DLD1 (cell line): ENCODE measurements around the gene B3GNT9.

ENCODE experiments used
- in situ Hi-C: cut with HindIII; loops from 2 replicates; pipeline ENCODE4 v1.10.0; 2017; ENCODE audit warnings: low sequenced_read_pairs

The B3GNT9 gene

DNA sequence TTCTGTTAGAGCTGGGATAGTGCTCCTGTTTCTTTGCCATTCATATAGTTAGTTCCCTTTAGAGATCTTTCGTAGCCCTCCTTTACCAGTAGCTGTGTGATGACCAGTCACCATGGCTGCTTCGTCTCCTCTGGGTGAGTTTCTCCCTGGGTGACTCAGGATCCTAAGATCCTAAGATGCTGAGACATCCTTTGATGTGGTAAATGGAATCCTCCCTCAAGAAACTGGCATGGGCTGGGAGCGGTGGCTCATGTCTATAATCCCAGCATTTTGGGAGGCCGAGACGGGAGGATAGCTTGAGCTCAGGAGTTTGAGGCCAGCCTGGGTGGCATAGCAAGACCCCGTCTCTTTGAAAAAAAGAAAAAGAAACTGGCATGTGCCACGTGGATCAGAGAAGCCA, 35.2 kb downstream of the B3GNT9 start:
- in situ Hi-C loops: no loop called here

DNA sequence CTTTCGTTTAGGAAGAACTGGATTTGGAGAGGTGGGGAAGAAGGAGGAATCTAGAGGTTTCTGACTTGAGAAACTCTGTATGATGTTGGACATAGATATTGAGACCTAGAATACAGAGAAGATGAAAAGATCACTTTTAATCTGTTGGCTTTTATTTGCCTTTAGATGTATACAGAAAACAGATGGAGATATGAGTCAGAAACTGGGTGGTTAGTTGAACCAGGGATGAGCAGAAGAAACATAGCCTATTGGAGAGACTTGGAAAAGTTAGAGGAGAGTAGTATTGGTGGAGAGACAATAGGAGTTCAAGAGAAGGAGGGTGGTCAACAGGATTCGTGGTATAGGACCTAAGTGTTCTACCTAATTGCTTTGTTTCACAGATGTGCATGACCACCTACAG, 36.0 kb downstream of the B3GNT9 start:
- in situ Hi-C loops: no loop called here

DNA sequence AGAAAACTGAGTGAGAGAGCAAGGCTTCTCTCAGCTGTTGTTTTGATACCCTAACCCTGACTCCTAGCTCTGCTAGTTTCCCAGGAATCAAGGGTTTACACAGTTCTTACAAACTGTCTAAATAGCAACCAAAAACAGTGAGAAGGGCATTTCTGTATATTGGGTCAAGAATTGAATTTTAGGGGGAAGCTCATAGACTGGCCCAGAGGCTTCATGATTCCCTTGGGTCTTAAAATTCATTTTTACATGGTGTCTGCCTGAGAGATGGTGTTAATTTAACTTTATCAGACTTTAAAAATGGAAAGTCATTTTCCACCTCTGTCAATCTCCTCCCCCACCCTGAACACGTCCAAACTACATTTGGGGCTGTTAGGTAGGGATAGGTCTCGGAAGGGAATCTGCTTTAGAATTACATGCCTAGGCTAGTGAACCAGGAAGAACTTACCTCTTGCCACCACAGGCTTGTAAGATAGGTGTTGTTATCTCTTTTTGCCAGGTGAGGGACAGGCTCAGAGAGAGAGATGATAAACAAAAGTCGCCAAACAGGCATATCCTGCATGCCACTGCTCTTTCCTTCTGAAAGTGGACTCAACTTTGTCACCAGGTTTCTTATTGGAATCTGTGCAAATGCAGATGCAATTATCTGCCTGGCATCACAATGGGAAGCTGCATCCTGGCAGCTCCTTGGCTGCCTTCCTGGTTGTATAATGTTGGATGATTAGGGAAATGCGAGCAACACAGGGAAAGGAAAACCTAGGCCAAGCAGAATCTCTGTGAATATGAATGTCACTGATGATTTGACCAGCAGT, 38.0 kb downstream of the B3GNT9 start:
- in situ Hi-C loops: no loop called here

DNA sequence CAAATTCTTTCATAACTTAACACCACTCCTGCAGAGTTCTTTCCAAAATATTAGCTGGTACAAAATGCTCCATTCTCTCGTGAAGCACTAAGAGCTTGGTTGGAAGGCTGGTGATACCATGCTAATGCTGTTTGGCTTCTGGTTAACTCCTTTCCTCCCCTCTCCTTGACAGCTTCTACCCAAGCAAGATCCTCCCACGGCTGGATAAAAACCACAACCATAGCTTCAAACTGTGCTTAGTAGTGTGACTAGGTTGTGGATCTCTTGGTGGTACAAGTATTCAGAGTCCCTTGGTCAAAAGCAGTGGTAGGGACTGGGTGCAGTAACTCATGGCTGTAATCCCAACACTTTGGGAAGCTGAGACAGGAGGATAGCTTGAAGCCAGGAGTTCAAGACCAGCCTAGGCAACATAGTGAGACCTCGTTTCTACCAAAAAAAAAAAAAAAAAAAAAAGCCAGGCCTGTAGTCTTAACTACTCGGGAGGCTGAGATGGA, 38.8 kb downstream of the B3GNT9 start:
- in situ Hi-C loops: no loop called here

DNA sequence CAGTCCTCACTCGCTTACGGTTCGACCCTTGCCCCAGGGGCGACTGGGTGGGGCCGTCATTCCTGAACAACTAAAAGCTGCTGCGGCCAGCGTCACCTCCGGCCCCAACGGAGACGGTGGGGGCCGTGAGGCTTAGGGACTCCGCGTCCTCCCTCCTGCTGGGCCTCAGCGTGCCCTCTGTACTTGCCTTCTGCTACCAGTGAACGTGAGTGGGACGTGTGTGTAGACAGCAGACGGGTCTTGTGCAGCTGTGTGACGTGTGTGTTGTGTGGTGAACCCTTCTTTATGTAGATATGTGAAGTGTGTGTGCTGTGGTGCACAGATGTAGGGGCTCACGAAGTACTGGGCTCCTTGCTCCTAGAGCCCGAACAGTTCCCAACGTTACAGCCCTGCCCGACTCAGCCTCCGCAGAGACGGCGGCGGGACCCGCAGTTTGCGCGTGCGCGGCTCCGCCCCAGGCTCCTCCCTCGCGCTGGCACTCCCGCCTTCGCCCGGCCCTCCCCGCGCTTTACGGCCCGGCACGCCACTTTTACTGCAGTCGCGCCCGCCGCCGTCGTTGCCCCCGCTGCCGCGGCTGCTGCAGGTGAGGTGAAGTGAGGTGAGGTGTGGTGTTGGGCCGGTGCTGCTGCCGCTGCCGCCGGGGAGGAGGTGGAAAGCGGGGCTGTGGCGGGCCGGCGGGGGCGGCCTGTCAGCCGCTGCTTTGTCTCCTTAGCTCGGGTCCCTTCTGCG, 41.2 kb downstream of the B3GNT9 start, which contains the start of gene PHAF1:
TSS of gene PHAF1 (plus strand) at position 535 of the 729 bp plus-strand sequence. CDS start 235 bp downstream, outside the sequence.
- in situ Hi-C loops: no loop called here

DNA sequence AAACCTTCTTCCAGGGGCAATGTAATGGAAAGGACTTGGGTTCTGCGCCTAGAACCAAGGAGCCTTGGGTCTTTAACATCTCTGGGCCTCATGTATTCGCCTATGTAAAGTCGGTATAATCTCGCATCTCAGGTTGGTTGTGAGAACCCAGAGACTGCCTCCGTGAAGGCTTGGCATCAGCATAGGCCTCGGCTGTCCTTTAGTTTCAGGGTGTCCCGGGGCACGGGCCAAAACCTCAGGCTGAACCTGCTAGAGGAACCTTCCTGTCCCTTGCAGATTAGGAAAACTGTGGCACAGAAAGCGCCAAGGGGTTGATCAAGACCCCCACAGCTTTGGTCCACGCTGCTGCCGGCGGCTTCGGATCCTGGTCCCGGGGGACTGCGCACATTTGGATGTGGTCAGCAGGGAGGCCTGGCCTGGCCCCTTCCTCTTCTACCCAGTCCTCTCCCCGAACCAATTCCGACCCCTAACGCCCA, 41.8 kb downstream of the B3GNT9 start:
- in situ Hi-C loops: no loop called here

DNA sequence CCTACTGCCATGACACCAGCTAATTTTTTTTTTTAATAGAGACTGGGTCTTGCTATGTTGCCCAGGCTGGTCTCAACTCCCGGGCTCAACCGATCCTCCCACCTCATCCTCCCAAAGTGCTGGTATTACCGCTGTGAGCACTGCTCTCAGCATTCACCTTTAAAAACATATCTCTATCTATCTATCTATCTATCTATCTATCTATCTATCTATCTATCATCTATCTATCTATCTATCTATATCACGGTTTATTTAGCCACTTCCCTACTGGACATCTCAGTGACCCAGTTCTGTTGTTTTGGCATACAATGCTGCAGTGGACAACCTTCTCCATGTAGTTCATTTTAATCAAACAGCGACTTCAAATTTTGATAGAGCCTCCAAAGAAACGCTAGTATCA, 42.3 kb downstream of the B3GNT9 start:
- in situ Hi-C loops: no loop called here

DNA sequence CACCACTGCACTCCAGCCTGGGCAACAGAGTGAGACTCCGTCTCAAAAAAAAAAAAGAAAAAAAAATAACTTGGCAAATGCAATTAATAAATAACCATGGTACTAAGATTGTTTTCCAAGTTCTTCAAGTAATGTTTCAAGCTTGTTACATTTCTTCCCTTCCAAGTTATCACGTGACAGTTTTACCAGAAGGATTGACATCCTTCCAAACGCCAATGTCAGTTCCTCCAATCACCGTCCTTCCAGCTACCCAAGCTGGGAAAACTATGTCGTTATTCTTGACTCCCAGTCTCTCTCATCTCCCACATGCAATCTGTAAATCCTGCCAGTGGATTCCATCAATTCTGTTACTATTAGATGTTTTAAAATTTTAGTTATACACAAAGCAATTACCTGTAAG, 44.9 kb downstream of the B3GNT9 start:
- in situ Hi-C loops: no loop called here

DNA sequence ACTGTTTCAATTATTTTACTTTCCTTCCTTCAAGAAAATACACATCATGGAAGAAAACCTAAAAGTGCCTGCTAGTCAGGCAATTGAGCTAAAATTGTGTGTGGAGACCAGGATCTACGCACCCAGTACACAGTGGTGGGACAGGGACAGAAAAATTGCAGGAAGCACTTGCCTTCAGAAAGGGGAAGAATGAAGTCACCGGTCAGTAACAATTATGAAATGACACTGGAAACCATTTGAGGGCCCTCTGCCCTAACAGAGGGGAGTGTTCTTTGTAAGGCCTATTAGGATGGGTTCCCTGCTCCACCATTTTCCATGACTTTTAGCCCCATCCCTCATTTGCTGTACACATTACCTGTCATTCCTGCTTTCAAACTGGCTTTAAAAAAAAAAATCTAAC, 45.6 kb downstream of the B3GNT9 start:
- in situ Hi-C loops: no loop called here

DNA sequence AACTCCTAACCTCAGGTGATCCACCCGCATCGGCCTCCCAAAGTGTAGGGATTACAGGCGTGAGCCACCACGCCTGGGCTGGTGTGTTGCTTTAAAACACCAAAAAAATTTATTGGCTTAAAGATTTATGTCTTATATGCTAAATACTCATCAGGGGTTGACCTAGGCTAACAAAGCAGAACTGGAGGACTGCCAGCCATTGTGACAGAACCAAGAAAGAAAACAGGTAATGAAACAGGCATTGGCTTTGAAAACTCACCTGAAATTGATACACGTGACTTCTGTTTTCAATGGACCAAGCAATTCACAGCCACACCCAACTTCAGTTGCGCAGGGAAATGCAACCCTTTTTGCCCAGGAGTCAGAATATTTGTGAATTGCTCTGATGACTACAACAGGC, 46.0 kb downstream of the B3GNT9 start:
- in situ Hi-C loops: no loop called here

DNA sequence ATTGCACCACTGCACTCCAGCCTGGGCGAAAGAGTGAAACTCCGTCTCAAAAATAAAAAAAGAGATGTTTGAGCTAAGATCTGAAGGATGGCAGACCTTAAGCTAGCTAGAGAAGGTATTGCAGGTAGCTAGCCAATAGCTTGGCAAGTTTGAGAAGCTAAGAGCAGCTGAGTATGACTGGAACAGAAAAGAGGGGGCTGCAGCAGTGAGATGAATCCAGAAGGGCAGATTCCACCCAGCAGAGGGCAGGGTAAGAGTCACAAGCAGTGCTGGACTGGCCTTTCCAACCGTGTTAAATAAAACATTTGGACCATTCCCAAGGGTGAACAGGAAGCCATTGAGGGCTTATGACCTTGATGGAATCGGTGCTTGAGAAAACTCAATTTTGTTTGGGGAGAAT, 46.7 kb downstream of the B3GNT9 start:
- in situ Hi-C loops: no loop called here

DNA sequence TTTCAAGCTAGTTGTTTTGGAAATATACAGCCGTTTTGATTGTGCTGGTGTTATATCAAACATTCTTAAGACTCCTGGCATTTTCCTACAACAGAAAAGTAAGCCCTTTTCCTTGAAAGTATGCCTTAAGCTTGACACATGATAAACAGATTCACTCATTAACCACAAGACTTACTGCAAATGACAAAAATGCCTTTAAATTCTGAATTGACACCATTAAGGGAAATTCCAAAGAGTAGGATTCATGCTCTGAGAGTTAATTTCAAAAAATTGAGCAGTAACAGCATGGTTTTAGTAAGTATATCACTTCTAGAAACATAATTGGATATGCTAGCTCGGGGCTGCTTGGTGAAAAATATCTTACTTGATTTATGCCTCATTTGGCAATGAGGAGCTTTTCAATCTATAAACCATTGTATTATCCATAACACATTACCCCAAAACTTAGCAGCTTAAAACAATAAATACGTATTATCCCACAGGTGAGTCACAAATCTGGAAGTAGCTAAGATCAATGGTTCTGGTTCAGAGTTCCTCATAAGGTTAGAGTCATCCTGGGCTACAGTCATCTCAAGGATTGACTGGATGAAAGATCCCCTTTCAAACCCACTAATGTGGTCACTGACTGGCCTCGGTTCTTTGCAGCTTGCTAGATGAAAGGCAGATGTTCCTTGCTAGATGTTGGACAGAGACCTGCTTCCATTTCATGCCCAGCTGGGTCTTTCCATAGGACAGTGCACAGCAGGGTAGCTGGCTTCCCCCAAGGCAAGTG, 49.3 kb downstream of the B3GNT9 start:
- in situ Hi-C loops: no loop called here

DNA sequence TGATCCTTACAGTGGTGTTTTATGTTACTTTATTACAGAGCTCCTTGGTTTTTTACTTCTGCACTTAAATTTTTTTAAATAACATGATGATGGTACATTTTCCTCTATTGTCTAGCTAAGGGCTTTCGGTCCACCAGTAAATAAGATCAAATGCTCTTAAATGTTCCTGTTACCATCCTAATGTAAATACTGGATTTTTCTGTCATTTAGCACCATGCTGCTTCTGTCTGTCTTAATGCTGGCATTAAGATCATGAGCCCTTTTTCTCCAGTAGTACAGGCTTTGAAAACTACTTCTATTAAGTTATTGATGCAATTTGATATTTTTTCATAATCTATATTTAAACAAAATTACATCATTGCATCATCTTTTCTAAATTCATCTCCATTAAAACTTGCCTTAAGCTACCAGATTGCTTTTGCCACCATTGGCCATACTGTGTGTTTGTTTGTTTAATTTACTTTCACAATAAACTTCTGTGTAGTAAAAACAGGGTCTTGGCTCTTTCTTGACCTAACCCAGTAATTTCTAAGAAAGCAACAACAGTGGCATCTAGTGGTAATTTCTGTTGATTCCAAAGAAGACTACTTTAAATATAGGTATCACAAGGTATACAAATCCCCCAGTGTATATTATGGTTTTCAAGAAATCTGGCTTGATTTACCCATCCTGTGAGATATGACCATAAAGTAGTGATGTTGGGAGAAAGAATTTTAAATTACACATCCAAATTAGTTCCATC, 50.1 kb downstream of the B3GNT9 start:
- in situ Hi-C loops: no loop called here

DNA sequence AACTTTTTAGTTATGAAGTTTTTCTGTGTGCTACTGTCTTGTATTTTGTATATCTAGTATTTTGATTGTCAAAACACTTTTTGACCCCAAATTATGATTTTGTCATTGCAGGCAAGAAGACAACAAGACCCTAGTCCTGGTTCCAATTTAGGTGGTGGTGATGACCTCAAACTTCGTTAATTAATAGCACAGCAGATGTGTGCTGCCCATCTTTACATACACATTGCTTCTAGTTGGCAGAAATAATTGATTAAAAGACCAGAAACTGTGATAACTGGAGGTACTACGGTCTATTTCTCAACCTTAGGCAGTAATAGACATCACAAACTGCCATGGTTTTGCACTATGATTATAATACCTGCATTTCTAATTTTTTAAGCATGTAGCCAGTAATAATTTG, 52.2 kb downstream of the B3GNT9 start:
- in situ Hi-C loops: no loop called here
